ENCODE measurements around the gene HOPX. TPM values are rescaled to one million over a fixed set of nuclear protein-coding genes. Genes with fewer than 3 reads are reported as not detected.

Gene HOPX
- total RNA-seq, 6 donors from 2014 or later, result 235 to 1,594 (median 506) TPM

DNA sequence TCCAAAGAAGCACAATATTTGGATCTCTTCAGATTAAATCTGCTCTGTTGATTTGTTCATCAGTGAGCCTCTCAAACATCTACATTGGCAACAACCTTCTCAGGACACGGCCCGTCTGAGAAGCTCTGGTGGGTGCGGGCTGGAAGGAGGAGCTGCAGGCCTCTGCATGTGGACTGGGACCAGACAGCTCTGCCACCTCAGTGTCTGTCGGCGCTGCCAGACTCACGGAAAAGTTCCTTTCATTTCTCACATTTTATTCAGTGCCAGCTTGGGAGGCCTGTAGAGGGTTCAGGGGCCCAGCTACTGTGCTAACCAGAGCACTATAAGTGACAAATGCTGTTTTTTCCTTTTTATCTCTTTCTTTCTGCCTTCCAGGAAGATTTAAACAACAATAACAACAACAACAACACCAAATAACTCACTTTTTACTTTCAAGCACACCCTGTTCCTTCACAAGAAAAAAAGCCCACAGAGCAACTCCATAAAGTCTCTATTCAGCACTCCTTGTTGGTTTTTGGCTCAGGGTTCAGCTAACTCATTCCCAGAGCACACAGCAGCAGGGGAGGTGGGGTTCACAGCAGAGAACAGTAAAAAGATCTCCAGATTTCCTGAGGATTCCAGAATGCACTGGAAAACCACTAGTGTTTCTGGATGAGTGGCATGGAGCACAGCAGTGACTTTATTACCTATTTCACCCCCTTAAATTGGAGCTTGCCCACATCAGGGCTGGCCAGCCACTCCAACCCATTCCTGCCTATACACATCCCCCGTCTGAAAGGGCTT is 23.2 kb upstream of the HOPX start:
- DNase-seq (peak in 1 of 2 donors; percentile 21), ATAC-seq (ENCODE audit: low FRiP score in 2 of 2) (no peak)
- Histone ChIP-seq H3K27ac (peak overlapping the region in 1 of 4 donors; percentile 46), H3K36me3 (no peaks in the 10 kb centered on the region), H3K9me3 (no peaks in the 10 kb centered on the region), H3K27me3 (no peaks in the 10 kb centered on the region), H3K4me3 (no peak overlapping the region), H3K4me1 (no peaks in the 10 kb centered on the region)
- WGBS, 2 donors, result 60 to 69% methylated on average over 7 of the region's 7 CpGs
- no peak for TF ChIP-seq POLR2AphosphoS5 (IDR thresholded peaks at IDR 0.05)
- TF ChIP-seq POLR2A (IDR thresholded peaks at IDR 0.05), result no peak
- TF ChIP-seq, protein P1, sequence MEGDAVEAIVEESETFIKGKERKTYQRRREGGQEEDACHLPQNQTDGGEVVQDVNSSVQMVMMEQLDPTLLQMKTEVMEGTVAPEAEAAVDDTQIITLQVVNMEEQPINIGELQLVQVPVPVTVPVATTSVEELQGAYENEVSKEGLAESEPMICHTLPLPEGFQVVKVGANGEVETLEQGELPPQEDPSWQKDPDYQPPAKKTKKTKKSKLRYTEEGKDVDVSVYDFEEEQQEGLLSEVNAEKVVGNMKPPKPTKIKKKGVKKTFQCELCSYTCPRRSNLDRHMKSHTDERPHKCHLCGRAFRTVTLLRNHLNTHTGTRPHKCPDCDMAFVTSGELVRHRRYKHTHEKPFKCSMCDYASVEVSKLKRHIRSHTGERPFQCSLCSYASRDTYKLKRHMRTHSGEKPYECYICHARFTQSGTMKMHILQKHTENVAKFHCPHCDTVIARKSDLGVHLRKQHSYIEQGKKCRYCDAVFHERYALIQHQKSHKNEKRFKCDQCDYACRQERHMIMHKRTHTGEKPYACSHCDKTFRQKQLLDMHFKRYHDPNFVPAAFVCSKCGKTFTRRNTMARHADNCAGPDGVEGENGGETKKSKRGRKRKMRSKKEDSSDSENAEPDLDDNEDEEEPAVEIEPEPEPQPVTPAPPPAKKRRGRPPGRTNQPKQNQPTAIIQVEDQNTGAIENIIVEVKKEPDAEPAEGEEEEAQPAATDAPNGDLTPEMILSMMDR (IDR thresholded peaks at IDR 0.05), result no peak
- no peak for TF ChIP-seq EP300 (IDR thresholded peaks at IDR 0.05)

DNA sequence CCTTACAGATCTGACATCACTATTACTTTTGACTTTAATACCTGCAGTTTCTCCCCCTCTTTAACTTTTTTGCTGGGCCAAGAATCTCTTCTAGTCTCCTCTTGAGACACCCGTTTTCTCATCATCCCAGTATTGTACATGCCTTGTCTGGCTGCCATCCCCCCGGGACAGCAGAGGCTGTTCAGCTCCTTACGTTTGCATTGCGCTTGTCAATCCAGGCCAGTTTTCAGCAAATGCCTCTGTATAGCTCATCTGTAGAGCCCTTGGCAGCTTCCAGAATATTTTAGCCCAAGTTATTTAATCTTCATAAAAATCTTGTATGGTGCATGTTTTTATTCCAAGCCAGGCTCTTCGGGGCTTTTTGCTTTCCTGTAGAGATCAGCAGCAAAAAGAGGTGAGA is 22.3 kb upstream of the HOPX start:
- no peak for ATAC-seq (ENCODE audit: low FRiP score in 2 of 2)
- no peak overlapping the region for H3K4me3 ChIP-seq
- DNase-seq, result no peak
- H3K27me3 ChIP-seq, result no peaks in the 10 kb centered on the region
- H3K27ac ChIP-seq, result no peak overlapping the region
- TF ChIP-seq, protein P1 (IDR thresholded peaks at IDR 0.05), result no peak
- H3K36me3 ChIP-seq, result no peaks in the 10 kb centered on the region
- 68 to 82% methylated on average over 5 of the region's 5 CpGs for WGBS, 2 donors
- no peaks in the 10 kb centered on the region for H3K9me3 ChIP-seq
- peaks cover 0 to 4% (median 0%) of the 10 kb centered on the region in 4 donors for H3K4me1 ChIP-seq

GRCh38 chr4:56701644-56702043 is 20.5 kb upstream of the HOPX start:
- H3K27ac ChIP-seq, result no peak overlapping the region
- peaks cover 0 to 6% (median 2%) of the 10 kb centered on the region in 4 donors for H3K4me1 ChIP-seq
- ATAC-seq (ENCODE audit: low FRiP score in 2 of 2) (no peak), DNase-seq (no peak)
- no peaks in the 10 kb centered on the region for H3K9me3 ChIP-seq
- no peak overlapping the region for H3K4me3 ChIP-seq
- TF ChIP-seq, protein P1 (IDR thresholded peaks at IDR 0.05), result no peak
- TF ChIP-seq EP300 (IDR thresholded peaks at IDR 0.05) (no peak), POLR2A (IDR thresholded peaks at IDR 0.05) (no peak), POLR2AphosphoS5 (IDR thresholded peaks at IDR 0.05) (no peak)
- no peaks in the 10 kb centered on the region for H3K27me3 ChIP-seq
- WGBS, 2 donors, result 60 to 79% methylated on average over 2 of the region's 2 CpGs
- no peaks in the 10 kb centered on the region for H3K36me3 ChIP-seq

DNA sequence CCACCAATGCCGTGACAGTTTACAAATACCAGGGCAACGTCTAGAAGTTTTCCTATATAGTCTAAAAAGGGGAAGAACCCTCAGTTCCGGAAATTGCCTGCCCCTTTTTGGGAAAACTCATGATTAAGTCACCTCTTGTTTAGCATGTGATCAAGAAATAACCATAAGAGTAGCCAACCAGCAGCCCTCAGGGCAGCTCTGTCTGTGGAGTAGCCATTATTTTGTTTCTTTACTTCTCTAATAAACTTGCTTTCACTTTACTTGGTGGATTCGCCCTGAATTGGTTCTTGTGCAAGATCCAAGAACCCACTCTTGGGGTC is 20.0 kb upstream of the HOPX start:
- no peak for ATAC-seq (ENCODE audit: low FRiP score in 2 of 2)
- DNase-seq, result no peak
- H3K4me3 ChIP-seq, result no peak overlapping the region
- H3K27ac ChIP-seq, result no peak overlapping the region
- TF ChIP-seq POLR2A (IDR thresholded peaks at IDR 0.05), result no peak
- no peak for TF ChIP-seq POLR2AphosphoS5 (IDR thresholded peaks at IDR 0.05)
- TF ChIP-seq, protein P1 (IDR thresholded peaks at IDR 0.05), result no peak
- no peak for TF ChIP-seq EP300 (IDR thresholded peaks at IDR 0.05)
- H3K27me3 ChIP-seq, result no peaks in the 10 kb centered on the region
- H3K36me3 ChIP-seq, result no peaks in the 10 kb centered on the region
- WGBS, 2 donors, result 76 to 87% methylated on average over 4 of the region's 4 CpGs
- peaks cover 0 to 6% (median 2%) of the 10 kb centered on the region in 4 donors for H3K4me1 ChIP-seq
- H3K9me3 ChIP-seq, result no peaks in the 10 kb centered on the region

- H3K4me3 ChIP-seq, result no peak overlapping the region
- no peaks in the 10 kb centered on the region for H3K9me3 ChIP-seq
- no peaks in the 10 kb centered on the region for H3K36me3 ChIP-seq
- no peak for ATAC-seq (ENCODE audit: low FRiP score in 2 of 2)
- H3K27ac ChIP-seq, result no peak overlapping the region
- WGBS, 2 donors, result 62 to 94% methylated on average over 2 of the region's 2 CpGs
- DNase-seq, result no peak
- TF ChIP-seq, protein P1 (IDR thresholded peaks at IDR 0.05), result no peak
- TF ChIP-seq POLR2A (IDR thresholded peaks at IDR 0.05) (no peak), POLR2AphosphoS5 (IDR thresholded peaks at IDR 0.05) (no peak), EP300 (IDR thresholded peaks at IDR 0.05) (no peak)
- H3K4me1 ChIP-seq, result peaks cover 0 to 6% (median 4%) of the 10 kb centered on the region in 4 donors
- no peaks in the 10 kb centered on the region for H3K27me3 ChIP-seq
Measured at GRCh38 chr4:56699537-56700105, 18.5 kb upstream of the HOPX start.
